ENCODE data around the gene SLC12A8.

Gene SLC12A8

GRCh38 chr3:125188955-125189354, 23.6 kb downstream of the SLC12A8 start:
- Histone ChIP-seq H3K27ac (no peak overlapping the region), H3K4me3 (no peak overlapping the region)
- DNase-seq (ENCODE audit: low spot score) = no peak
- TF ChIP-seq CTCF (IDR thresholded peaks at IDR 0.05) = no peak

- no peak overlapping the region for H3K4me3 ChIP-seq
- DNase-seq (ENCODE audit: low spot score) = no peak
- no peak for TF ChIP-seq CTCF (IDR thresholded peaks at IDR 0.05)
These were observed 25.0 kb downstream of the SLC12A8 start for GRCh38 chr3:125187599-125187910.

GRCh38 chr3:125186800-125187598, 25.5 kb downstream of the SLC12A8 start:
- no peak for TF ChIP-seq CTCF (IDR thresholded peaks at IDR 0.05)
- Histone ChIP-seq H3K4me3 (no peak overlapping the region), H3K27ac (no peak overlapping the region)
- DNase-seq (ENCODE audit: low spot score) = no peak

More at GRCh38 chr3:125187599-125187910, 25.0 kb downstream of the SLC12A8 start:
- no peak overlapping the region for H3K27ac ChIP-seq

- H3K27ac ChIP-seq = no peak overlapping the region
- no peak for DNase-seq (ENCODE audit: low spot score)
- no peak overlapping the region for H3K4me3 ChIP-seq
These were observed 26.2 kb downstream of the SLC12A8 start for GRCh38 chr3:125186261-125186787.

GRCh38 chr3:125185805-125186204, 26.7 kb downstream of the SLC12A8 start:
- H3K27ac ChIP-seq = no peak overlapping the region
- DNase-seq (ENCODE audit: low spot score) = no peak
- H3K4me3 ChIP-seq = no peak overlapping the region
- no peak for TF ChIP-seq CTCF (IDR thresholded peaks at IDR 0.05)

More at GRCh38 chr3:125186261-125186787, 26.2 kb downstream of the SLC12A8 start:
- TF ChIP-seq CTCF (IDR thresholded peaks at IDR 0.05) = no peak

- no peak for TF ChIP-seq CTCF (IDR thresholded peaks at IDR 0.05)
- DNase-seq (ENCODE audit: low spot score) = no peak
- Histone ChIP-seq H3K27ac (no peak overlapping the region), H3K4me3 (no peak overlapping the region)
These were observed 32.7 kb downstream of the SLC12A8 start for GRCh38 chr3:125179884-125180240.

Measured in coronary artery (tissue), 2 donors.